AG04450 (cell line): ENCODE data around the gene TBX10. TPM values are rescaled to one million over a fixed set of nuclear protein-coding genes. Genes with fewer than 3 reads are reported as not detected.
"Not testable (repeated sequence)": the region's sequence is repeated elsewhere in the genome, so short reads cannot be mapped to it uniquely, and the experiment has no call there.

Experiments used
- CTCF ChIA-PET: fragments of 300-600, 350-600 bp; formaldehyde crosslinking; extraction: SDS; loops from one replicate; lab custom pipeline; 2022; ENCODE audit warnings: antibody characterized with exemption, inconsistent platforms; lab: Charles Lee
- POLR2A ChIA-PET: fragments of 350-600 bp; formaldehyde crosslinking; extraction: SDS; loops from one replicate; lab custom pipeline; 2021; ENCODE audit warnings: antibody characterized with exemption, inconsistent platforms; lab: Yijun Ruan, JAX
- DNase-seq: peaks from one replicate; pipeline ENCODE4 v3.0.0-alpha.2; 2011; ENCODE audit warnings: low read depth, low spot score
- H3K27ac ChIP-seq: one replicate; pipeline ENCODE4 v1.5.1; 2012; ENCODE audit warnings: low read depth, low read length, control low read depth
- H3K27me3 ChIP-seq: one replicate; pipeline ENCODE4 v1.6.0; 2012; ENCODE audit warnings: low read length; ENCODE audit not compliant: control insufficient read depth, insufficient read depth
- H3K4me3 ChIP-seq: 2 replicates; pipeline ENCODE4 v1.5.1; 2011; ENCODE audit warnings: mild to moderate bottlenecking, low read depth, low read length, control low read depth
- H3K9me3 ChIP-seq: 2 replicates; pipeline ENCODE4 v1.5.1; 2012; ENCODE audit warnings: low read length; ENCODE audit not compliant: control insufficient read depth, insufficient read depth
- CTCF ChIP-seq: IDR thresholded peaks from 2 replicates; pipeline ENCODE4 v1.5.1; 2011; ENCODE audit warnings: low read depth, low read length, control low read depth, inconsistent platforms
- polyA plus RNA-seq: library from polyadenylated mRNA; depleted of rRNA; stranded (reverse); fragments of >200 nt; gene quantifications from 2 replicates; pipeline ENCODE4 v1.2.3, GENCODE V29; 2011

The TBX10 gene
- polyA plus RNA-seq, 1 experiment: not detected

- Histone ChIP-seq H3K27ac (no peak overlapping the region), H3K9me3 (no peaks in the 10 kb centered on the region; the same call in 1 of the 2 replicates), H3K27me3 (no peaks in the 10 kb centered on the region), H3K4me3 (no peak overlapping the region)
- no peak for DNase-seq
- ChIA-PET CTCF (no interaction called here), POLR2A (no interaction called here)
- TF ChIP-seq CTCF: no peak
Measured at GRCh38 chr11:67626970-67627369, 12.6 kb downstream of the TBX10 start.

- DNase-seq, CTCF ChIA-PET, H3K4me3 ChIP-seq, H3K9me3 ChIP-seq, H3K27ac ChIP-seq, POLR2A ChIA-PET, H3K27me3 ChIP-seq: not testable (repeated sequence)
Measured at GRCh38 chr11:67626131-67626833, 13.3 kb downstream of the TBX10 start.

GRCh38 chr11:67623795-67624194 lies 15.8 kb downstream of the TBX10 start:
- POLR2A ChIA-PET, H3K27me3 ChIP-seq, H3K27ac ChIP-seq, H3K4me3 ChIP-seq, CTCF ChIA-PET, DNase-seq, H3K9me3 ChIP-seq: not testable (repeated sequence)

- CTCF ChIA-PET, H3K4me3 ChIP-seq, POLR2A ChIA-PET, DNase-seq, H3K27me3 ChIP-seq, H3K9me3 ChIP-seq, H3K27ac ChIP-seq: not testable (repeated sequence)
Measured at GRCh38 chr11:67622905-67623304, 16.7 kb downstream of the TBX10 start.

GRCh38 chr11:67621928-67622327 lies 17.6 kb downstream of the TBX10 start:
- POLR2A ChIA-PET, H3K4me3 ChIP-seq, H3K9me3 ChIP-seq, CTCF ChIA-PET, H3K27ac ChIP-seq, H3K27me3 ChIP-seq, DNase-seq: not testable (repeated sequence)

GRCh38 chr11:67620621-67621020 lies 18.9 kb downstream of the TBX10 start:
- not testable (repeated sequence) for H3K4me3 ChIP-seq, H3K27ac ChIP-seq, DNase-seq, H3K9me3 ChIP-seq
- ChIA-PET POLR2A (interaction anchor here (0.8 kb wide), 1 partner anchor 12 kb away, joined by 4 read pairs; no protein-coding TSS in a partner anchor), CTCF (interaction anchor here (1.6 kb wide), 1 partner anchor 9 kb away, joined by 5 read pairs; the partner anchor contains the start of gene NUDT8)
- H3K27me3 ChIP-seq: peaks cover 18% of the 10 kb centered on the region

GRCh38 chr11:67619683-67620618 lies 19.6 kb downstream of the TBX10 start:
- CTCF ChIA-PET: interaction anchor here (1.6 kb wide), 1 partner anchor 10 kb away, joined by 5 read pairs; the partner anchor contains the start of gene NUDT8
- peaks cover 25% of the 10 kb centered on the region for H3K27me3 ChIP-seq
- not testable (repeated sequence) for H3K9me3 ChIP-seq, DNase-seq, H3K4me3 ChIP-seq, H3K27ac ChIP-seq
- POLR2A ChIA-PET: interaction anchor here (0.8 kb wide), 1 partner anchor 11 kb away, joined by 4 read pairs; no protein-coding TSS in a partner anchor

GRCh38 chr11:67618901-67619659 lies 20.5 kb downstream of the TBX10 start:
- H3K9me3 ChIP-seq, POLR2A ChIA-PET, H3K27ac ChIP-seq, DNase-seq, H3K4me3 ChIP-seq: not testable (repeated sequence)
- CTCF ChIA-PET: interaction anchor here (1.6 kb wide), 1 partner anchor 11 kb away, joined by 5 read pairs; the partner anchor contains the start of gene NUDT8
- peaks cover 25% of the 10 kb centered on the region for H3K27me3 ChIP-seq
